ENCODE measurements around the gene H2BK1.

GRCh38 chr7:151209588-151209987 lies 700 bp downstream of the H2BK1 start:
- TF ChIP-seq CTCF (IDR thresholded peaks at IDR 0.05) (no peak), POLR2A (IDR thresholded peaks at IDR 0.05) (no peak)

Data from body of pancreas (tissue), 4 donors.